NCI-H2171 (cell line): ENCODE results near the gene SLC44A3.
A peak's percentile ranks its signal among the peaks of the same experiment; 100 is the strongest.

Experiments used
- DNase-seq: peaks from one replicate; lab custom pipeline; 2025; lab: John Stamatoyannopoulos, UW

SLC44A3 gene

GRCh38 chr1:94907136-94907535, 87.0 kb downstream of the SLC44A3 start:
- no peak for DNase-seq

GRCh38 chr1:94908190-94908589, 88.0 kb downstream of the SLC44A3 start:
- DNase-seq: no peak

DNA sequence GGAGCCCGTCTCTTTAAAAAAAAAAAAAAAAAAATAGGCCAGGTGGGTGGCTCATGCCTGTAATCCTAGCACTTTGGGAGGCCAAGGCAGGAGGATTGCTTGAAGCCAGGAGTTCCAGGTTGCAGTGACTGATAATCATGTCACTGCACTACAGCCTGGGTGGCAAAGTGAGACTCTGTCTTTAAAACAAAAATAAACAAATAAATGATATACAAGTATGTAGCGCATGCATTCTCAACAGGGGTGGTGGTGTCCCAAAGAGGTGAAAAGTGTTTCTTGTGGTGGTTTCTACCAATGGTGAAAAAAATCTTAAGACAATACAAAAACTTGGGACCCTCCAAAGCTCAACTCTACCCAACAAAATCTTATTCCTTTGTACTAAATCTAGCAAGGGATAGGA, 88.8 kb downstream of the SLC44A3 start:
- no peak for DNase-seq

DNA sequence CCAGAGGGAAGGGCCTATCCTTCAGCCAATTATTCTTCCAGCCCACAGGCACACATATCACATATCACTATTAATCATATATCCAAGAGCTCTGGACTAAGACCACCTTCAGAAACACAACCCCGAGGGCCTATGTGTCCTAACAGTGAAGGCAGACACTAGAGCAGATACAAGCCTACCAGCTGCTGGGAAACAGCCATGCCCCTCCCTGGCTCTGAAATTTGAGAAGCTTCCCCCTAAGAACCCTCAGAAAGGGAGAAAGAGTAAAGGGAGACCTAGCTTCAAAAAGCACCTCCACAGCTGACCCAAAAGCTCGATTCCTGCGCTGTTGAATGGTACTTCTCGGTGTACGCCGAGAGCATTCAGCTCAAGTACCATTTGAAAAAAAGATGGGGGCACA, 89.3 kb downstream of the SLC44A3 start:
- DNase-seq: no peak

GRCh38 chr1:94912263-94913184, 92.4 kb downstream of the SLC44A3 start:
- no peak for DNase-seq

DNA sequence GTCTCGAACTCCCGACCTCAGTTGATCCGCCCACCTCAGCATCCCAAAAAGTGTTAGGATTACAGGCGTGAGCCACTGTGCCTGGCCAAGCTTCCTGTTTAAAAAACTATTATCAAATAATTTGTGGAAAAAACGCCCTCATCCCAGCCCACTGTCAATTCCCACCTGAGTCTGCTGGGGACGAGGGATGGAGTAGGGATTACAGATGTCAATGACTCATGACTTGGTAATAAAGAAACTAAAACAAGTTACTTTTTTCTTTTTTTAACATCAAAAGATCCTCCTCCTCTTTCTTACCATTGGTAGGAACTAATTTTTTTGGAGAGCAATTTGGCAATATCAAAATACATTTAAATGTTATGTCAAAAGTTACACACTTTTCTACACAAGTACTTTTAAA, 97.1 kb downstream of the SLC44A3 start:
- no peak for DNase-seq

- no peak for DNase-seq
Measured at GRCh38 chr1:94919241-94920030, 99.3 kb downstream of the SLC44A3 start.

DNA sequence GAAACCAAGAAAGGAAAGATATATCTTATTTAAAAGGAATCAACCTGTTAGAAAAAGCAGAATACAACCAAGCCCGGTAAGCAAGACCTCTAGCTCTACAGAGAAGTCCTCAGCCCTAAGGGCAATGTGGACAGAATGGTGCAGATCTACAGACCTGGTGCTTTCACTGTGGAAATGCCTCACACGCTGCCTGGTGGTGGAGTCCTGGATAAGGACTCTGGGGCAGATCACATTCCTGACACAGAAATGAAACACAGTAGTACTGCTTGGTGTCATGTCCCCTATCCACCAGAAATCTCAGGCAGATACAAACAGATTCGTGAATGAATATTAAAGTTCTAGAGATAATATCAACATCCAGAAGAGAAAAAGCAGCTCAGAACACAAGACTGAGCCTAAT, 99.9 kb downstream of the SLC44A3 start:
- no peak for DNase-seq

DNA sequence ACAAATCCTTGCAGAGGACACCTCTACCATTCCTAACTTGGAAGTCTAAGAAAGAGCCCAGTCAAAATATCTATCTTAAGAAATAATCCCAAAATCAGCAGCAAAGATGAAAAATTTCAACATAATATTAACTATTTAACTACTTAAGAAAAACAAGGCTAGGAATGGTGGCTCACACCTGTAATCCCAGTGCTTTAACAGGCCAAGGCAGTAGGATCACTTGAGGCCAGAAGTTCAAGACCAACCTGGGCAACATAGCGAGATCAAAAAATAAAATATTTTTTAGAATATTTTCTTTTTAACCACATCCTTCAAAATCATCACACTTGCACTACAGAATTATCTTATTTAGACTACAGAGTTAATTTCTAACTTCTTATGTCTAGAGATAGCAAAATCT, 101.8 kb downstream of the SLC44A3 start:
- no peak for DNase-seq

DNA sequence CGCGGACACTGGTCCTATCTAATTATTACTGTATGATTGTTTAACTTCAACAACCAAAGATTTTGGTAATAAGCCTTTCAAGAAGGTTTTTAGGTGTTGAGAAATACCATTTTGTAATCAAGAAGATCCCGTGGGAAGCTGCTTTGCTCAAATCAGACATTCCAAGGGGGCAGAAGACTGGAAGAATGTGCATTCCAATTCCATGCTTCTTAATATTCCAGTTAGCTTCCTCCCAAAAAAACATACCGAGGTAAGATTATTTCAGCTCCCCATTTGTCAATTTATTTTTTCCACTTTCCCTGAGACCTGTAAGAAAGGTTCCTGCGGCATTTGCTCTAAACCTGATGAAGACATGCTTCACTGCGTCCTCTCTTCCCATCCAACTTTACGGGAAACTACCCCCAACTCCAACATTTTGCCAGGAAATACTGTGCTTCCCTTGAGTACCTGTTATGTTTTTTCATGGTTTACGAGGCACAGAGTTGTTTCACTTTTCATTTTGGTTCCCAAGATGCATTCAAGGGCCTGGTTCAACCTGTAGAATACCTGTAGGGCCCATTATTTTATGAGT, 102.7 kb downstream of the SLC44A3 start:
- no peak for DNase-seq

GRCh38 chr1:94925004-94925403, 104.8 kb downstream of the SLC44A3 start:
- no peak for DNase-seq

- DNase-seq: peak; percentile 56
Measured at GRCh38 chr1:94925561-94926125, 105.5 kb downstream of the SLC44A3 start.

GRCh38 chr1:94926126-94926914, 106.2 kb downstream of the SLC44A3 start:
- peak; percentile 24 for DNase-seq

- peak; percentile 69 for DNase-seq
Measured at GRCh38 chr1:94926915-94927404, 106.8 kb downstream of the SLC44A3 start, which contains the start of gene CNN3. Gene CNN3, minus strand, starts transcription at chr1:94927110. Its CDS starts 216 bp downstream, at chr1:94926894.

DNA sequence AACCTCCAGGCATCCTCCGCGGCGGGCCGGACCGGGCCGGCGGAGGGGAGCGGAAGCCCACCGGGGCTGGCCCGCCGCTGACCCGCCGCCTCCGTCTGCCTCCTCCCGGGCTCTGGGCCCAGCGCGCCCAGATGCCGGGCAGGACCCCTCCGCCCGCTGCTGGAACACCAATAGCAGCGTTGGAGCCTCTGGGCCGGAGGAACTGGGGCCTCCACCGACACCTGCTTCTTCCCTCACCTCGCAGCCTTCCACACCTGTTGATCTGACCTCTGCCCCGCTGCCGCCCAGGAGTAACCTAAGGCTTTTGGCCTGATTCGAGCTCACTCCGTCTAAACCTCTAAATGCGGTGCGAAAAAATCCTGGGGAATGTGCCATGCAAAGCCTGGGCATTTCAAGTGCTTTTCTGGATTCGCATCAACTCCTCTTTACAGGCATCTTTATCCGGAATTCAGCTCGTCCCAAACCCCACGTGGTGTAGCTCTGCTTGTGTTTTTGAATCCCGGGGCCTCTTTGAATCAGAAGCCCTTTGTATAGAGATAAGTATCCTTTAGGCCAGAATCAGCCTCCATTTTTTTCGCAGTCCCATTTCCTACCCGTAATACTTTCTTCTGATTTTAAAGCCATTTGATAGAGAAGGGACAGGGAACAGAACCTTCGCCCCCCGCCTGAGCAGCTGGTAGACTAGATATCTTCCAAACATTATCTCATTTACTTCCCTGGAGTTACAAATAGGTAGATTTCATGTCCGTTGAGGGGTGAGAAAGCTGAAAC, 107.4 kb downstream of the SLC44A3 start:
- DNase-seq: no peak

DNA sequence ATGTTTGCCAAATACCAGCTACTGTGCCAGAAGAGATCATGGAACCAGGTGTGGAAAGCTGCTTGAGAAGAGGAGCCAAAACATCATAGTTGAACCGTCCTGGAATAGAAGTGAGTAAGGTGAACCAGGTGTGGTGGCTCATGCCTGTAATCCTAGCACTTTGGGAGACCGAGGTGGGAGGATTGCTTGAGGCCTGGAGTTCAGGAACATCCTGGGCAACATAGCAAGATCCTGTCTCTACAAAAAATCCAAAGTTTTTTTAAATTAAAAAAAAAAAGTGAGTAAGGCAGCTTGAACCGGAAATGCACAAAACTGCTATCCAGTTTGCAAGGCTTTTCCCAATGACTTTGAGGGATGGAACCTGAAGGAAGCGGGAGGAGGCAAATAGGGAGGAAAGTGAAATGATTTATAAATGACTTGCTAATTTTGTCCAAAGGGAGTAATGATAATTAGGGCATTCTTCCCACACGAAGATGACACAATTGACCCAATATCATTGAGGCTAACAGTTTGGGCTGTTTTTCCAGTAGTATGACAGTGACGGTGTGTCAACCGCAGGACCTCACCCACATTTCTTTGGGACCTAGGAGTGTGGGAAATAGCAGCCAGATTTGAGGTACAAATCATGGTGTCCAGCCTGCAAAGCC, 108.3 kb downstream of the SLC44A3 start:
- DNase-seq: no peak

- DNase-seq: no peak
Measured at GRCh38 chr1:94929351-94930217, 109.4 kb downstream of the SLC44A3 start.

- DNase-seq: no peak
Measured at GRCh38 chr1:94931254-94931841, 111.2 kb downstream of the SLC44A3 start.

- no peak for DNase-seq
Measured at GRCh38 chr1:94934551-94934950, 114.4 kb downstream of the SLC44A3 start.
